GM12873 (cell line): ENCODE results near the gene CACHD1.

Experiments
- TF ChIP-seq, protein P1 (sequence below): IDR thresholded peaks from 2 replicates; pipeline ENCODE4 v1.5.1; 2012; ENCODE audit warnings: low read depth, mild to moderate bottlenecking, moderate library complexity, low read length, control low read depth; ENCODE audit not compliant: insufficient read depth; ENCODE audit errors: missing control alignments

The CACHD1 gene

DNA sequence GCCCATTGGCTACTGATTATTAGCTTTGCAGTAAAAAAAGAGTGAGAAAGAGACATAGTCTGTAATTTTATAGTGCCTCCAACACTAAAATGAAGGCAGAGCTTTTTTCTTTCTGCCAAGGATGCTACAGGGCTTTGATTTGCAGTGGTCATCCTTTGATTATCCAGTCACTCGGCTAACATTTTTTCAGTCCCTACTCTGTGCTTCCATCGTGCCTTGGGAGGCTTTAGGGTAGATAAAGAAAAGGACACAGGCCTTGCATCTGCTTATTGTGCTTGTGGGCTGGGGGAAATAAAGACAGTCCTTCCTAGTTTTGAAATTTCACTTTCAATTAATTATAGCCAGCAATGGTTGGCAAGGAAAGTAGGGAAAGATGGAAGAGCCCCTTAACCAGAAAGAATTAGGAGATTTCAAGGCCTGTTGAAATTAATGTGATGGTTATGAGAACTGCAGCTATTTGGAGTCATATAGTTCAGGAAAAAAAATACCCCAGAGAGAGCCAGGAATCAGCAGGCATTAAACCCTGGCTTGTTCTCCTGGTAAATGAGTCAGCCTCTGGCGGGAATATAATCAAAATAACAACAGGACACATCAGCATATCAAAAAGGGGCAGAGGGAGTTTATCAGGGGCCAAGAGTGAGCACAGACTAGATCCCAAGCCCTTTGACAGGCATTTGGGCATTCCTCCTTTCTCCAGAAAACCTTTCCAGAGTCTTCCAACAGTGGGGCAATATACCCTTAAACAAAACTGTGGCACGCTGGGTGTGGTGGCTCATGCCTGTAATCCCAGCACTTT is 27.4 kb downstream of the CACHD1 start:
- TF ChIP-seq, protein P1, sequence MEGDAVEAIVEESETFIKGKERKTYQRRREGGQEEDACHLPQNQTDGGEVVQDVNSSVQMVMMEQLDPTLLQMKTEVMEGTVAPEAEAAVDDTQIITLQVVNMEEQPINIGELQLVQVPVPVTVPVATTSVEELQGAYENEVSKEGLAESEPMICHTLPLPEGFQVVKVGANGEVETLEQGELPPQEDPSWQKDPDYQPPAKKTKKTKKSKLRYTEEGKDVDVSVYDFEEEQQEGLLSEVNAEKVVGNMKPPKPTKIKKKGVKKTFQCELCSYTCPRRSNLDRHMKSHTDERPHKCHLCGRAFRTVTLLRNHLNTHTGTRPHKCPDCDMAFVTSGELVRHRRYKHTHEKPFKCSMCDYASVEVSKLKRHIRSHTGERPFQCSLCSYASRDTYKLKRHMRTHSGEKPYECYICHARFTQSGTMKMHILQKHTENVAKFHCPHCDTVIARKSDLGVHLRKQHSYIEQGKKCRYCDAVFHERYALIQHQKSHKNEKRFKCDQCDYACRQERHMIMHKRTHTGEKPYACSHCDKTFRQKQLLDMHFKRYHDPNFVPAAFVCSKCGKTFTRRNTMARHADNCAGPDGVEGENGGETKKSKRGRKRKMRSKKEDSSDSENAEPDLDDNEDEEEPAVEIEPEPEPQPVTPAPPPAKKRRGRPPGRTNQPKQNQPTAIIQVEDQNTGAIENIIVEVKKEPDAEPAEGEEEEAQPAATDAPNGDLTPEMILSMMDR, result no peak

GRCh38 chr1:64498325-64498724 is 28.4 kb downstream of the CACHD1 start:
- TF ChIP-seq, protein P1, result no peak

- TF ChIP-seq, protein P1, result no peak
Measured at GRCh38 chr1:64499011-64499410, 29.1 kb downstream of the CACHD1 start.

- TF ChIP-seq, protein P1, result no peak
Measured at GRCh38 chr1:64499966-64500365, 30.0 kb downstream of the CACHD1 start.

GRCh38 chr1:64502083-64502482 is 32.2 kb downstream of the CACHD1 start:
- TF ChIP-seq, protein P1, result no peak

DNA sequence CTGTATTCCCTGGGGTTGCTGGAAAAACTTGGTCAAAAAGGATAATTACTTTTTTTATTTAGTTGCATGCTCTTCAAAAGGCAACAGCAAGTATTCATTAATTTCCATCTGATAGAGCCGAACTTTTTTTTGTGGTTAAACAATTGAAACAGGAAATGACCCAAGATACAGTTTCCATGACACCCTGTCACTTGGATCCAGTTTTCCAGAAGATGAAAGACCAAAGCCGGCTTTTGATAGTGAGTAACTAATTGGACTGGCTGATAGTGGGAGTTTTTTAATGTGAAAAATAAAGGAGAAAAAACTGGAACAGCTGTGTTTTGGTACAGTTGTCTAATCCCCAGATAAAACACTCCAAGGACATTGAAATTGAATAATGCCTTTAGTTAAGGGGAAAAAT is 33.0 kb downstream of the CACHD1 start:
- TF ChIP-seq, protein P1, result no peak

DNA sequence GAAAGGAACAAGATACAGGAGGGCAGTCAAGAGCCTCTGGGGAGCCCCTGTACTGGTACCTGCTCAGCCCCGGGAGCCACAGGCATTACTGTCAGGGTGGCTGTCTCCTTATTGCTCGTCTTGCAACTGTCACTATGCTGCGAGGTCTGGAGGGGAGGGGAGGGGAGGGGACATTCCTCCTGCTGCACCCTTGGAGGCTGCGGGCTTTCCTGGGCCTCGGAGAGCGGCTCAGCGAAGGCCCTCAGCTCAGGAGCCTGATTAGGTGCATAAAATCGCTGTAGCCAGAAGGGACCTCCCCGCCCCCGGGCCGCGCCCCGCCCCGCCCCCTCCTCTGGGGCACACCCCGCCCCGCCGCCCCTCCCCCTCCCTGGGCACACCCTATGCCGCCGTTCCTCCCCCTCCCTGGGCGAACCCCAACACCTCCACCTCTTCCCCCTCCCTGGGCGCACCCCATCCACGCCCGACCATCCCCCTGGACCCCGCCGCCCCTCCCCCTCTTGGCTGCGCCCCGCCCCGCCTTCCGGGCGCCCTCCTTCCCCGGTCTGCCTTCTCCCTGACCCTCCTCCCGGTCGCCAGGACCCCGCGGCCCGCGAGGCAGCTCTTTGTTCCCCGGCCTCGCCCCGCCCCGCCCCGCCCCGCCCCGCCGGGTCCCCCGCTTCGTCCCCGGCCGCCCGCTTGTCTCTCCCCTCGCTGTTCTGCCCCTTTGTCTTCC is 35.5 kb downstream of the CACHD1 start:
- TF ChIP-seq, protein P1, result no peak
